Uterus (tissue), 2 donors: ENCODE data around the gene BCAR1.

Source experiments
- POLR2A ChIP-seq, 2 donors: fragments of 450-650 bp; IDR thresholded peaks; one replicate each; pipeline ENCODE4 v1.6.1; 2016; ENCODE audit warnings: antibody characterized with exemption in 2 of 2, mild to moderate bottlenecking in 1 of 2, moderate library complexity in 1 of 2
- TF ChIP-seq, protein P1 (sequence below), 4 experiments: fragments of 200-600 bp in 2 of 4; fragments of 450-650 bp in 2 of 4; sonication (generic) in 2 of 4; IDR thresholded peaks; one replicate each; pipeline ENCODE4 v1.5.1; 2016 to 2019; ENCODE audit warnings: antibody characterized with exemption in 4 of 4, mild to moderate bottlenecking in 2 of 4, moderate library complexity in 1 of 4

DNA sequence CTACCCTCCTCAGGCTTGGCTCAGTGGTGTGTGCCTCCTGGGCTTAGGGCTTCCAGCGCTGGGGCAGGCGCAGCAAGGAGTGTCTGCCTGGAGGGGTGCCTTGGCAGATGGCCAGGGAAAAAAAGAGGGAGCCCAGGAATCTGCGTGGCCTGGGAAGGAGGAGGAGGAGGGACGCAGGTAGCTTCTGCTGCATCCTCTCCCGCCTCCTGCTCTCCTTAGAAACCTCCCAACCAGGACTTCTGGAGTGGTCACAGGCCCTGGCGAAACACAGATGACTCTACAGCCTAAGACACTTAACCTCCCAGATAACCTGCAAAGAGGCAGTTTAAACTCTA, 7.3 kb upstream of the BCAR1 start:
- TF ChIP-seq, protein P1, sequence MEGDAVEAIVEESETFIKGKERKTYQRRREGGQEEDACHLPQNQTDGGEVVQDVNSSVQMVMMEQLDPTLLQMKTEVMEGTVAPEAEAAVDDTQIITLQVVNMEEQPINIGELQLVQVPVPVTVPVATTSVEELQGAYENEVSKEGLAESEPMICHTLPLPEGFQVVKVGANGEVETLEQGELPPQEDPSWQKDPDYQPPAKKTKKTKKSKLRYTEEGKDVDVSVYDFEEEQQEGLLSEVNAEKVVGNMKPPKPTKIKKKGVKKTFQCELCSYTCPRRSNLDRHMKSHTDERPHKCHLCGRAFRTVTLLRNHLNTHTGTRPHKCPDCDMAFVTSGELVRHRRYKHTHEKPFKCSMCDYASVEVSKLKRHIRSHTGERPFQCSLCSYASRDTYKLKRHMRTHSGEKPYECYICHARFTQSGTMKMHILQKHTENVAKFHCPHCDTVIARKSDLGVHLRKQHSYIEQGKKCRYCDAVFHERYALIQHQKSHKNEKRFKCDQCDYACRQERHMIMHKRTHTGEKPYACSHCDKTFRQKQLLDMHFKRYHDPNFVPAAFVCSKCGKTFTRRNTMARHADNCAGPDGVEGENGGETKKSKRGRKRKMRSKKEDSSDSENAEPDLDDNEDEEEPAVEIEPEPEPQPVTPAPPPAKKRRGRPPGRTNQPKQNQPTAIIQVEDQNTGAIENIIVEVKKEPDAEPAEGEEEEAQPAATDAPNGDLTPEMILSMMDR (IDR thresholded peaks at IDR 0.05): no peak
- TF ChIP-seq POLR2A (IDR thresholded peaks at IDR 0.05): no peak
